Body of pancreas (tissue), 4 donors: ENCODE measurements around the gene CPEB1. TPM values are rescaled to one million over a fixed set of nuclear protein-coding genes. Genes with fewer than 3 reads are reported as not detected.

Experiments
- ATAC-seq: fragments of 150-250 bp; one replicate; pipeline ENCODE4 v1.9.1; 2016
- DNase-seq, 4 donors: peaks; one replicate each; pipeline ENCODE4 v3.0.0-alpha.2; 2019
- H3K27ac ChIP-seq, 4 donors: fragments of 200-600 bp; sonication (generic); 1 replicate in 3 of 4; 2 replicates in 1 of 4; pipeline versions ENCODE4 v1.5.1 to v1.6.1; 2016 to 2019; ENCODE audit warnings: mild to moderate bottlenecking in 1 of 4, mixed read lengths in 1 of 4, moderate library complexity in 1 of 4
- H3K27me3 ChIP-seq, 2 donors: fragments of 200-600 bp; sonication (generic); one replicate each; pipeline ENCODE4 v1.6.0; 2016; ENCODE audit warnings: mild to moderate bottlenecking in 1 of 2
- H3K36me3 ChIP-seq, 2 donors: fragments of 200-600 bp; sonication (generic); replicated peaks in 1 of 2; 2 replicates each; pipeline ENCODE4 v1.5.1; 2016; ENCODE audit warnings: low read depth in 2 of 2; ENCODE audit not compliant: insufficient read depth in 1 of 2
- H3K4me1 ChIP-seq: fragments of 200-600 bp; sonication (generic); one replicate; pipeline ENCODE4 v1.6.0; 2016
- H3K4me3 ChIP-seq, 2 donors: fragments of 200-600 bp; sonication (generic); 1 replicate in 1 of 2; 2 replicates in 1 of 2; pipeline ENCODE4 v1.5.1; 2016 to 2019
- H3K9me3 ChIP-seq, 3 donors: fragments of 200-600 bp; sonication (generic); 1 replicate in 2 of 3; 2 replicates in 1 of 3; pipeline ENCODE4 v1.5.1; 2016
- CTCF ChIP-seq, 7 experiments: fragments of 450-650 bp in 4 of 7; fragments of 200-600 bp in 3 of 7; sonication (generic) in 3 of 7; IDR thresholded peaks; one replicate each; pipeline ENCODE4 v1.5.1; 2016 to 2019; ENCODE audit warnings: antibody characterized with exemption in 7 of 7
- POLR2A ChIP-seq, 3 donors: fragments of 450-650 bp; IDR thresholded peaks; one replicate each; pipeline ENCODE4 v1.6.1; 2016; ENCODE audit warnings: antibody characterized with exemption in 3 of 3, mild to moderate bottlenecking in 2 of 3
- WGBS, 2 donors: methylation state at CpG; one replicate each; pipeline ENCODE4 v1.1.5; 2017; 5-methylcytosine and 5-hydroxymethylcytosine counted together
- intact Hi-C: fragments of 100-400 bp; cut with DNase I; formaldehyde crosslinking; loops from one replicate; pipeline ENCODE4 v1.15.1; 2023
- total RNA-seq, 2 donors: library from RNA; depleted of rRNA; stranded (reverse); fragments of >200 nt; gene quantifications; one replicate each; pipeline ENCODE4 v1.1.0, GENCODE V29; 2016

CPEB1 gene
- total RNA-seq, 2 donors from 2014 or later: 1.0 TPM; not detected in 1

- Histone ChIP-seq H3K4me1 (no peaks in the 10 kb centered on the region), H3K9me3 (no peaks in the 10 kb centered on the region), H3K4me3 (no peak overlapping the region), H3K27ac (no peak overlapping the region), H3K27me3 (no peaks in the 10 kb centered on the region), H3K36me3 (no peaks in the 10 kb centered on the region)
- ATAC-seq (no peak), DNase-seq (no peak)
- intact Hi-C loops: no loop called here
- WGBS, 2 donors: 73 to 84% methylated on average over 5 of the region's 5 CpGs
- TF ChIP-seq POLR2A (IDR thresholded peaks at IDR 0.05) (no peak), CTCF (IDR thresholded peaks at IDR 0.05) (no peak)
These were observed 45.0 kb downstream of the CPEB1 start for GRCh38 chr15:82602195-82602594.

GRCh38 chr15:82599862-82600261 is 47.3 kb downstream of the CPEB1 start:
- intact Hi-C loops: no loop called here
- Histone ChIP-seq H3K27ac (no peak overlapping the region), H3K27me3 (no peaks in the 10 kb centered on the region), H3K36me3 (no peaks in the 10 kb centered on the region), H3K4me3 (no peak overlapping the region), H3K9me3 (no peaks in the 10 kb centered on the region), H3K4me1 (peaks cover 4% of the 10 kb centered on the region)
- DNase-seq (no peak), ATAC-seq (no peak)
- 67 to 81% methylated on average over 1 of the region's 1 CpG for WGBS, 2 donors
- no peak for TF ChIP-seq CTCF (IDR thresholded peaks at IDR 0.05)
- no peak for TF ChIP-seq POLR2A (IDR thresholded peaks at IDR 0.05)

GRCh38 chr15:82597815-82598214 is 49.3 kb downstream of the CPEB1 start:
- peaks cover 5% of the 10 kb centered on the region for H3K4me1 ChIP-seq
- TF ChIP-seq POLR2A (IDR thresholded peaks at IDR 0.05) (no peak), CTCF (IDR thresholded peaks at IDR 0.05) (no peak)
- no peaks in the 10 kb centered on the region for H3K9me3 ChIP-seq
- whole genome bisulfite sequencing, 2 donors: 96 to 100% methylated on average over 2 of the region's 2 CpGs
- DNase-seq (no peak), ATAC-seq (no peak)
- H3K4me3 ChIP-seq: no peak overlapping the region
- no peaks in the 10 kb centered on the region for H3K27me3 ChIP-seq
- H3K36me3 ChIP-seq: no peaks in the 10 kb centered on the region
- no peak overlapping the region for H3K27ac ChIP-seq
- intact Hi-C loops: no loop called here

- ATAC-seq: no peak
- H3K9me3 ChIP-seq: no peaks in the 10 kb centered on the region
- intact Hi-C loops: no loop called here
- H3K27me3 ChIP-seq: no peaks in the 10 kb centered on the region
- peaks cover 5% of the 10 kb centered on the region for H3K4me1 ChIP-seq
- H3K4me3 ChIP-seq: no peak overlapping the region
- H3K36me3 ChIP-seq: no peaks in the 10 kb centered on the region
- TF ChIP-seq CTCF (IDR thresholded peaks at IDR 0.05) (no peak), POLR2A (IDR thresholded peaks at IDR 0.05) (no peak)
- 62 to 81% methylated on average over 2 of the region's 2 CpGs for WGBS, 2 donors
- DNase-seq: no peak
- H3K27ac ChIP-seq: no peak overlapping the region
These were observed 51.4 kb downstream of the CPEB1 start for GRCh38 chr15:82595766-82596165.

GRCh38 chr15:82595203-82595602 is 52.0 kb downstream of the CPEB1 start:
- H3K27me3 ChIP-seq: no peaks in the 10 kb centered on the region
- intact Hi-C loops: no loop called here
- peaks cover 5% of the 10 kb centered on the region for H3K4me1 ChIP-seq
- peak in 3 of 4 donors; percentile 13 to 31 (median 14) for DNase-seq
- no peaks in the 10 kb centered on the region for H3K9me3 ChIP-seq
- H3K4me3 ChIP-seq: no peak overlapping the region
- H3K36me3 ChIP-seq: no peaks in the 10 kb centered on the region
- peak overlapping the region in 1 of 4 donors; percentile 36 for H3K27ac ChIP-seq
- WGBS, 2 donors: 32 to 33% methylated on average over 3 of the region's 3 CpGs
- no peak for ATAC-seq
- TF ChIP-seq CTCF (IDR thresholded peaks at IDR 0.05): no peak
- TF ChIP-seq POLR2A (IDR thresholded peaks at IDR 0.05): no peak
